AG08395 (cell line): ENCODE data around the gene PCK2.
"Not testable (repeated sequence)": the region's sequence is repeated elsewhere in the genome, so short reads cannot be mapped to it uniquely, and the experiment has no call there.

Experiments
- DNase-seq: peaks from one replicate; pipeline ENCODE4 v3.0.0; 2012; ENCODE audit warnings: mixed read lengths, low spot score

PCK2 gene

DNA sequence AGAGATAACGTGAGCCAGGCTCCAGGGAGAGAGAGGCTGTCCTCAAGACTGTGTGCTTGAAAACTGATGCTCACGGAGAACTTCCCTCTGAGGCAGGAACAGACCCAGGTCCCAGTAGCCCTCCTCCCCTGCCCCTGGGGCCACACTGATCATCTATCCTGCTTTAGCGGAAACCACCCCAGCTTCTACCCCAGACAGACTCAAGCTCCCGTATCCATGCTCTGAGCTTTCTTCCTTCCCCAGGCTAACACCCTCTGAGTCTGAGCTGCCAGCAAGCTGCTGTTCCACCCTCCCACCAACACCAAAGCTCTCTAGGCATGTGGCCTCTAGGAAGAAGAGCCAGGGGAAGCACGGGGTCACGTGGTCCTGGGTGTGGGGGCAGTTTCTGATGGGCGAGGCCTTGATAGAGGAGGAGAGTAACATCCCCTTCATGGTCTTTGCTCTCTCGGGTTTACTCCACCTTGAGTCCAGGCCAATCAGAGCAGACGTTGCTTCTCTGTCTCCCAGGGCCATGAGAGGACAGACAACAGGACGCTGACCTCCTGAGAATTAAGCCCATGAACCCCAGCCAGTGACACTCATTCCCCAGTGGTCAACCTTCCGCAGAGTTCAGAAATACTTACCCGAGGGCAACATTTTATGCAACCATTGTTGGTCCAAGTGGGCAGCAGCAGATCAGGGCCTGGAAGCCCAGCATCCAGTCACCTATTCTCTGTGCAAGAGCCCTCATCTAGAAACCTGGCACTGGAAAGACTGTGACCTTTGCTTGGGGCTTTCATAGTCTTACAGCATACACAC is 1.4 kb downstream of the PCK2 start:
- DNase-seq: peak; percentile 71

- no peak for DNase-seq
Measured at GRCh38 chr14:24096545-24097181, 2.6 kb downstream of the PCK2 start.

DNA sequence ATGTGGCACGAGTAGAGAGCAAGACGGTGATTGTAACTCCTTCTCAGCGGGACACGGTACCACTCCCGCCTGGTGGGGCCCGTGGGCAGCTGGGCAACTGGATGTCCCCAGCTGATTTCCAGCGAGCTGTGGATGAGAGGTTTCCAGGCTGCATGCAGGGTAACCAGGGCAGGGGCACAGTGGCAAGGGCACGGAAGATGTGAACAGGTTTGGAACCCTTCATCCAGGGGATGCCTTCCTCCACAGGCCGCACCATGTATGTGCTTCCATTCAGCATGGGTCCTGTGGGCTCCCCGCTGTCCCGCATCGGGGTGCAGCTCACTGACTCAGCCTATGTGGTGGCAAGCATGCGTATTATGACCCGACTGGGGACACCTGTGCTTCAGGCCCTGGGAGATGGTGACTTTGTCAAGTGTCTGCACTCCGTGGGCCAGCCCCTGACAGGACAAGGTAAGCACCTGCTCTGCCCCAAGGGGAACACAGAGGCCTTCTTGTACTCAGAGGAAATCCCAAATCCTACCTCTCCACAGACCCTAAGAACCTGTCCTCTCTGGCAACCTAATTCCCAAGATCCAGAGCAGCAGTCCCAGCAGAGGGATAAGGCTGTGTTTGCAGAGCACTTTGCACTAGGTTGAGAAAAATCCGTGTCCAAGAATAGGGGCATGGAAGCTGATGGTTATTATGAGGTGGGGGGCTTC is 4.3 kb downstream of the PCK2 start:
- DNase-seq: no peak

DNA sequence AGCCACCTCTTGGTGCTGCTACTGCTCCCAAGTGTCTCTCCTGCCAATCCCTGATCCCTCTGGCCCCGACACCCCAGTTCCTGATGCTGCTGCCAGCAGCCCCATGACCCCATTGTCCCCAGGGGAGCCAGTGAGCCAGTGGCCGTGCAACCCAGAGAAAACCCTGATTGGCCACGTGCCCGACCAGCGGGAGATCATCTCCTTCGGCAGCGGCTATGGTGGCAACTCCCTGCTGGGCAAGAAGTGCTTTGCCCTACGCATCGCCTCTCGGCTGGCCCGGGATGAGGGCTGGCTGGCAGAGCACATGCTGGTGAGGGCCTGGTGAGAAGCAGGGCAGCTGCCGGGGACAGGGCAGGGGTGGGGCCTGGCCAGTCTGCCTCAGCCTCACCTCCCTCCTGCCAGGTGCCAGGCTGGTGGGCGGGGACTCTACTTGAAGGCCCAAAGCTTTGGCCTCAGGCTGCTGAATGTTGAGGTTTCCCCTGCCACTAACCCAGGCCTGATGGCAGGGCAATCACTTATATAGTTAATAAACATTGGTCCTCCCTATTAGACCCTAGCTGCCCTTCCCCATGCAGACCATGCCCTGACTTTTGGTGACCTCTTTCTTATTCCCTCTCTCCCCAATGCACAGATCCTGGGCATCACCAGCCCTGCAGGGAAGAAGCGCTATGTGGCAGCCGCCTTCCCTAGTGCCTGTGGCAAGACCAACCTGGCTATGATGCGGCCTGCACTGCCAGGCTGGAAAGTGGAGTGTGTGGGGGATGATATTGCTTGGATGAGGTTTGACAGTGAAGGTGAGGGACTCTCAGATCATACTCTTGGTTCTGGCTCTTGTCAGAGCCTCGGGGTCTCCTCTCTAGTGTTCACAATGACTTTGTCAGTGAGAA is 5.1 kb downstream of the PCK2 start:
- no peak for DNase-seq

DNA sequence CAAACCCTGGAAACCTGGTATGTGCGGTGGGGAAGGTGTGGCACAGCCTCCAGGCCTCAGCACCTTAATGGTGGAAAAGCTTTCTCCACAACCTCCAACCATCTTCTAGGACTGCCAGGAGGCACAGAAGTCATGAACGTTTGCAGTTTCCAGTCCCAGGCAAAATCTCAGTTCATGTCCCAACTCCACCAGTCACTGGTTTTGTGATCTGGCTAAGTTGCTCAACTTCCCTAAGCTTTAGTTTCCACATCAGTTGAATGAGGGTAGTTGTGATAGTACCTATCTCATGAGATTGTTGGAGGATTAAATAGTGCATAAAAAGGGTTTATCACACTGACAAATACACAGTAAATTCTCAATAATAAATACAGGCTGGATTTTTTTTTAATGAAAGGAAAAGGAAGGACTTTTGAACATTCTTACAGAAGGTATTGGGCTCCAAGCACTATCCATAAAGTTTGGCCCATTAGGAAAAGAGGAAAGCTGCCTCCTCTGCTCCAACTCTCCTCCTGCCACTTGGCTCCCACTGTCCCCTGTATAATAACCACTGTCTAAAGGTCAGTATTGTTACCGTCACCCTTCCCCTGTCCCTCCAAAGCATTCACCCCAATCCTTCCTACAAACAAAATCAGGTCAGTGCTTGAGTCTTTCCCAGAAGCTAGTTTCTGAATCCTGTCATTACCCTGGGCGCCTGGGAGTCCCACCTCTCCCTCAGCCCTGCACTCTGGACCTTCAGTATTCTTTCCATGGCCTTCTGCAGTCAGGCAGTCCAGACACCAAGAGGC is 6.3 kb downstream of the PCK2 start:
- no peak for DNase-seq

GRCh38 chr14:24100982-24101494 is 6.9 kb downstream of the PCK2 start:
- DNase-seq: no peak

- DNase-seq: no peak
Measured at GRCh38 chr14:24102357-24103048, 8.4 kb downstream of the PCK2 start.

DNA sequence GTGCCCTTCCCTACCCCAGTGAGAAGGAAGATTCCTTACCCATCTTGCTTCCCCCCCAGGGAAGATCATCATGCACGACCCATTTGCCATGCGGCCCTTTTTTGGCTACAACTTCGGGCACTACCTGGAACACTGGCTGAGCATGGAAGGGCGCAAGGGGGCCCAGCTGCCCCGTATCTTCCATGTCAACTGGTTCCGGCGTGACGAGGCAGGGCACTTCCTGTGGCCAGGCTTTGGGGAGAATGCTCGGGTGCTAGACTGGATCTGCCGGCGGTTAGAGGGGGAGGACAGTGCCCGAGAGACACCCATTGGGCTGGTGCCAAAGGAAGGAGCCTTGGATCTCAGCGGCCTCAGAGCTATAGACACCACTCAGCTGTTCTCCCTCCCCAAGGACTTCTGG is 9.3 kb downstream of the PCK2 start:
- DNase-seq: no peak

DNA sequence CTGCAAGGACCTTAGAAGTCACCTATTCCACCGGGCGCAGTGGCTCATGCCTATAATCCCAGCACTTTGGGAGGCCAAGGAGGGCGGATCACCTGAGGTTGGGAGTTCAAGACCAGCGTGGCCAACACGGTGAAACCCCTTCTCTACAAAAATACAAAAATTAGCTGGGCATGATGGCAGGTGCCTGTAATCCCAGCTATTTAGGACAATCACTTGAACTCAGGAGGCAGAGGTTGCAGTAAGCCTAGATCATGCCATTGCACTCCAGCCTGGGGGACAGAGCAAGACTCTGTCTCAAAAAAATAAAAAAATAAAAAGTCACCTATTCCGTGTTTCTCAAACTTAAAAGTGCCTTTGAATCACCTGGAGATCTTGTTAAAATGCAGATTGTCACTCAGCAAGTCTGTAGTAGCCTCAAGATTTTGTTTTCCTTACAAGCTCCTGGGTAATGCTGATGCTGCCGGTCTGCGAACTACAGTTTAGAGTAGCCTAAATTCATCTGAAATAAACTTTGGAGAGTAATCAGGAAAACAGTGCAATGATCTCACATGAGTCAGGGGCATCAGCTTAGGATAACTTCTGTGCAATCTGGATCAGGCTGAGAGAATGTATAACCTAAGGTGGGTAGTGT is 11.6 kb downstream of the PCK2 start:
- not testable (repeated sequence) for DNase-seq

- DNase-seq: no peak
Measured at GRCh38 chr14:24106672-24107271, 12.7 kb downstream of the PCK2 start.

DNA sequence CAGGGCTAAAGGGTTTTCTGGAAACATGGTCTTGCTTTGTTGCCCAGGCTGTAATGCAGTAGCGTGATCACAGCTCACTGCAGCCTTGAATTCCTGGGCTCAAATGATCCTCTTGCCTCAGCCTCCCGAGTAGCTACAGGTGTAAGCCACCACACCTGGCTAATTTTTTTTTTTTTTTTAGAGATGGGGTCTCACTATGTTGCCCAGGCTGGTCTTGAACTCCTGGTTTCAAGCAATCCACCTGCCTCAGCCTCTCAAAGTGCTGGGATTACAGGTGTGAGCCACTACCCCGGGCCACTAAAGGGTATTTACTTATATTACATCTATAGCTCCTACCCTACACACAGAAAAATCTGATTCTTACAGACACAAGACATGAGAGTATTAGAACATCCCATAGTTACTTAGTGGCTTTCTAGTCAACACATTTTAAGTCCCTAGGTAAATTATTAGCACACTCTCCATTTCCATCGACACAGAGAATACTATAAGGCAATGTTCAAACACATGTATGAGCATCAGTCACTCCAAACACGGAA is 14.3 kb downstream of the PCK2 start:
- no peak for DNase-seq

GRCh38 chr14:24110060-24110459 is 15.9 kb downstream of the PCK2 start:
- DNase-seq: no peak

DNA sequence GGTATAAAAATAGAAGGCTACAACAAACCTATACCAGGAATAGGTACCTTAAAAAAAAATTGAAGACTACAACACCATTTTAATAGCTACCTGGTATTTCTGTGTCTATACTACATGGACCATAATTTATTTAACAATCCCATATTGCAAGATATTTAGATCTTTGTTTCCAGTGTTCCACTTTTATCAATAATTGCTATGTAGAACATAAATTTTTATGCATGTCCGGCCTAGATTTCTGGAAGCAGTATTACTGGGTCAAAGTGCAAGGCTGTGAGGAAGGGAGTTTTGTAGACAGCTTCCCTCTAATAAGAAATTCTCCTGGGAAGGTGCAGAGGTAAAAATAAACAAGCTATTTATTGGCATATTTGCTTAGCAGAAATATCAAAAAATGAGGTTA is 16.4 kb downstream of the PCK2 start:
- no peak for DNase-seq

GRCh38 chr14:24113379-24113800 is 19.3 kb downstream of the PCK2 start:
- DNase-seq: no peak

- DNase-seq: peak; percentile 81
Measured at GRCh38 chr14:24113801-24114531, 19.9 kb downstream of the PCK2 start.

DNA sequence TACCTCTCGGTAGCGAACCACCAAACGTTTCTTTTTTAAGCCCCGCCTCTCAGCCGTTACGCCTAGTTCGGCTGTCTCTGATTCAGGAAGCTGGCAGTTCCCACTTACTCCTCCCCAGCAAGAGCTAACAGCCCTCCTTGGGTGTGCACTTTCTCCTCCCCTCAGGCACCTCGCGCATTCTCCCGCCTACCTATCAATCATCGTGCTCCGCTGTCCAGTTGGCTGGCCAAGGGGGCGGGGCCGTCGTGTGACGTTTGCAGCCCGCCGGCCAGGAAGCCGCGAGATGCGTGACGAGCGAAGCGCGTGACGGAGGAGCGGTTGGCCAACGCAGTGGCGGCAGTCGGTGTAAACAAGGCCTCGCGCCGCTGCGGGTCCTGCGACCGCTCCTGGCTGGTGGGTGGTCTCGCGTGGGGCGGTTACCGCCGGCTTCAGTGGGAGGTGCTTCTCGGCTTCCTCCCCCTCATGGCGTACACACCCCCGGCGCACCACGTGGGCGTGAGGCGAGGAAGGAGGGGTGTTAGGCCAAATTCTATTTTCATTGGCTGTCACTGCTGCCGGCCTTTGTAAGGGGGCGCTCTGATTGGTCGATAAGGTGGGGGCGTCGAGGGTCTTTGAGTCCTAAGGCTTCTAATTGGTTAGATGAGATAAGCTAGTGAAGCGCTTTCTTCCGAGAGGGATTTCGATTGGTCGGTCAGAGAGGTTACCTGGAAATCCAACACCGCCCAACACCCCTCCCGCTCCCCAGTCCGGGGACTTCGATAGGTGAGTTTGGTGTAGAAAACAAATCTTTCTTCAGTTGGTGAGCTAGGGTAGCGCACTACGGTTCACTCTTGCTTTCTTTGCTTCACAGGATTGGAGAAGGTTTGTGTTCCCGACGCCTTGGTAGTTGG is 20.7 kb downstream of the PCK2 start, which contains the start of the genes DCAF11 and NRL:
DCAF11 (plus strand) TSS at position 246 of the 890 bp plus-strand sequence. CDS start 818 bp downstream, outside the sequence.
NRL (minus strand) TSS at position 418 of the 890 bp plus-strand sequence. CDS start 32,101 bp downstream, outside the sequence.
- DNase-seq: peak; percentile 99
